Hepatocyte (in vitro differentiated cells): ENCODE data around the gene RAMP3.

Experiments
- CTCF ChIP-seq: fragments of 200-600 bp; sonication (generic); IDR thresholded peaks from 2 replicates; pipeline ENCODE4 v1.5.1; 2016; ENCODE audit warnings: antibody characterized with exemption, mild to moderate bottlenecking; ENCODE audit not compliant: poor library complexity
- EZH2 ChIP-seq: fragments of 200-600 bp; sonication (generic); IDR thresholded peaks from 2 replicates; pipeline ENCODE4 v1.6.1; 2016; ENCODE audit warnings: antibody characterized with exemption, mild to moderate bottlenecking, borderline replicate concordance
- EZH2phosphoT487 ChIP-seq: fragments of 200-600 bp; sonication (generic); IDR thresholded peaks from one replicate; pipeline ENCODE4 v1.6.1; 2018; ENCODE audit warnings: antibody characterized with exemption, mild to moderate bottlenecking, low read depth, moderate library complexity; ENCODE audit not compliant: unreplicated experiment, severe bottlenecking

GRCh38 chr7:45151131-45151684 lies 6.4 kb upstream of the RAMP3 start:
- TF ChIP-seq CTCF (no peak), EZH2phosphoT487 (no peak), EZH2 (no peak)
